Thyroid gland (tissue), 4 donors: Measurements from ENCODE around the gene DCPS. TPM values are rescaled to one million over a fixed set of nuclear protein-coding genes. Genes with fewer than 3 reads are reported as not detected.
"Not testable (repeated sequence)": the region's sequence is repeated elsewhere in the genome, so short reads cannot be mapped to it uniquely, and the experiment has no call there.

Source experiments
- DNase-seq, 2 donors: peaks; one replicate each; pipeline ENCODE4 v3.0.0-alpha.2; 2019
- H3K27ac ChIP-seq, 3 donors: fragments of 200-600 bp; sonication (generic); 1 replicate in 2 of 3; 2 replicates in 1 of 3; pipeline ENCODE4 v1.5.1; 2016 to 2019; ENCODE audit warnings: mild to moderate bottlenecking in 1 of 3, moderate library complexity in 1 of 3
- H3K27me3 ChIP-seq: fragments of 200-600 bp; sonication (generic); one replicate; pipeline ENCODE4 v1.5.1; 2019
- H3K36me3 ChIP-seq, 2 donors: fragments of 200-600 bp; sonication (generic); one replicate each; pipeline ENCODE4 v1.5.1; 2016 to 2019
- H3K4me1 ChIP-seq, 2 donors: fragments of 200-600 bp; sonication (generic); one replicate each; pipeline ENCODE4 v1.5.1; 2017 to 2019
- H3K4me3 ChIP-seq, 3 donors: fragments of 200-600 bp; sonication (generic); replicated peaks in 1 of 3; 1 replicate in 2 of 3; 2 replicates in 1 of 3; pipeline ENCODE4 v1.5.1; 2016; ENCODE audit warnings: mild to moderate bottlenecking in 1 of 3
- H3K9me3 ChIP-seq: fragments of 200-600 bp; sonication (generic); one replicate; pipeline ENCODE4 v1.5.1; 2017
- CTCF ChIP-seq, 6 experiments: fragments of 200-600 bp in 3 of 6; fragments of 450-650 bp in 3 of 6; sonication (generic) in 3 of 6; IDR thresholded peaks; one replicate each; pipeline ENCODE4 v1.5.1; 2016 to 2019; ENCODE audit warnings: antibody characterized with exemption in 6 of 6, mild to moderate bottlenecking in 2 of 6, inconsistent platforms in 1 of 6, moderate library complexity in 1 of 6
- POLR2A ChIP-seq, 2 donors: fragments of 450-650 bp; IDR thresholded peaks; one replicate each; pipeline ENCODE4 v1.6.1; 2017; ENCODE audit warnings: antibody characterized with exemption in 2 of 2, mild to moderate bottlenecking in 2 of 2, moderate library complexity in 1 of 2
- WGBS, 2 donors: methylation state at CpG; one replicate each; pipeline ENCODE4 v1.1.5; 2017; 5-methylcytosine and 5-hydroxymethylcytosine counted together
- intact Hi-C: fragments of 100-400 bp; cut with DNase I; formaldehyde crosslinking; loops from one replicate; pipeline ENCODE4 v1.15.1; 2023
- total RNA-seq, 4 donors: library from RNA; depleted of rRNA; stranded (reverse); fragments of >200 nt; gene quantifications; one replicate each; pipeline ENCODE4 v1.2.3, GENCODE V29; 2016

Gene DCPS
- total RNA-seq, 4 donors from 2014 or later: 6.1 to 18.9 (median 13.9) TPM

- H3K27me3 ChIP-seq: no peaks in the 10 kb centered on the region
- DNase-seq: no peak
- H3K4me3 ChIP-seq: no peak overlapping the region
- intact Hi-C loops: no loop called here
- H3K9me3 ChIP-seq: no peaks in the 10 kb centered on the region
- TF ChIP-seq CTCF (IDR thresholded peaks at IDR 0.05) (no peak), POLR2A (IDR thresholded peaks at IDR 0.05) (no peak)
- 88 to 94% methylated on average over 3 of the region's 3 CpGs for WGBS, 2 donors
- H3K27ac ChIP-seq: no peak overlapping the region
- no peaks in the 10 kb centered on the region for H3K36me3 ChIP-seq
- H3K4me1 ChIP-seq: peaks cover 18 to 39% of the 10 kb centered on the region in 2 donors
Observed at GRCh38 chr11:126370016-126370415, 66.2 kb downstream of the DCPS start.

- no peak overlapping the region for H3K27ac ChIP-seq
- DNase-seq: no peak
- TF ChIP-seq POLR2A (IDR thresholded peaks at IDR 0.05) (no peak), CTCF (IDR thresholded peaks at IDR 0.05) (no peak)
- H3K4me1 ChIP-seq: peaks cover 7 to 24% of the 10 kb centered on the region in 2 donors
- no peak overlapping the region for H3K4me3 ChIP-seq
- 90 to 91% methylated on average over 7 of the region's 7 CpGs for WGBS, 2 donors
- no peaks in the 10 kb centered on the region for H3K27me3 ChIP-seq
- H3K9me3 ChIP-seq: no peaks in the 10 kb centered on the region
- intact Hi-C loops: no loop called here
- no peaks in the 10 kb centered on the region for H3K36me3 ChIP-seq
Observed at GRCh38 chr11:126371595-126371994, 67.7 kb downstream of the DCPS start.

- H3K27ac ChIP-seq: peak overlapping the region; percentile 44 to 76 (median 66)
- intact Hi-C loops: not testable (repeated sequence)
- peak; percentile 46 to 59 for DNase-seq
Observed at GRCh38 chr11:126373389-126374066, 69.7 kb downstream of the DCPS start.

GRCh38 chr11:126374562-126375300 is 70.9 kb downstream of the DCPS start:
- H3K36me3 ChIP-seq, intact Hi-C loops, DNase-seq, H3K27me3 ChIP-seq, H3K9me3 ChIP-seq, H3K4me3 ChIP-seq: not testable (repeated sequence)
- Histone ChIP-seq H3K27ac (peak overlapping the region in 2 of 3 donors; percentile 28 to 76), H3K4me1 (peaks cover 7 to 18% of the 10 kb centered on the region in 2 donors)
- WGBS, 2 donors: 83 to 94% methylated on average over 18 to 20 of the region's 28 CpGs

More at GRCh38 chr11:126373389-126374066, 69.7 kb downstream of the DCPS start:
- not testable (repeated sequence) for H3K9me3 ChIP-seq, H3K36me3 ChIP-seq, H3K4me3 ChIP-seq, H3K27me3 ChIP-seq
- 31 to 35% methylated on average over 9 of the region's 12 CpGs for WGBS, 2 donors
- H3K4me1 ChIP-seq: peaks cover 7 to 18% of the 10 kb centered on the region in 2 donors

GRCh38 chr11:126375726-126376125 is 71.9 kb downstream of the DCPS start:
- no peak for DNase-seq
- Histone ChIP-seq H3K9me3 (no peaks in the 10 kb centered on the region), H3K4me1 (peaks cover 7 to 18% of the 10 kb centered on the region in 2 donors), H3K36me3 (no peaks in the 10 kb centered on the region), H3K4me3 (no peak overlapping the region), H3K27me3 (no peaks in the 10 kb centered on the region), H3K27ac (no peak overlapping the region)
- intact Hi-C loops: no loop called here
- TF ChIP-seq POLR2A (IDR thresholded peaks at IDR 0.05) (no peak), CTCF (IDR thresholded peaks at IDR 0.05) (no peak)
- 93 to 94% methylated on average over 7 of the region's 7 CpGs for WGBS, 2 donors

- intact Hi-C loops: no loop called here
- no peaks in the 10 kb centered on the region for H3K36me3 ChIP-seq
- 69 to 80% methylated on average over 4 of the region's 4 CpGs for WGBS, 2 donors
- DNase-seq: no peak
- no peaks in the 10 kb centered on the region for H3K9me3 ChIP-seq
- H3K27ac ChIP-seq: no peak overlapping the region
- TF ChIP-seq POLR2A (IDR thresholded peaks at IDR 0.05) (no peak), CTCF (IDR thresholded peaks at IDR 0.05) (no peak)
- H3K27me3 ChIP-seq: no peaks in the 10 kb centered on the region
- no peak overlapping the region for H3K4me3 ChIP-seq
- H3K4me1 ChIP-seq: peaks cover 3 to 14% of the 10 kb centered on the region in 2 donors
Observed at GRCh38 chr11:126378763-126379162, 74.9 kb downstream of the DCPS start.
